MG63 (cell line): ENCODE data around the gene CACNG7. TPM values are rescaled to one million over a fixed set of nuclear protein-coding genes. Genes with fewer than 3 reads are reported as not detected.
A peak's percentile ranks its signal among the peaks of the same experiment; 100 is the strongest.

Experiments used
- DNase-seq: peaks from one replicate; pipeline ENCODE4 v3.0.0-alpha.2; 2020
- H3K27me3 ChIP-seq: fragments of 250-450 bp; sonication (Bioruptor Pico); 2 replicates; pipeline ENCODE4 v1.5.1; 2020; ENCODE audit warnings: mild to moderate bottlenecking, moderate library complexity
- H3K36me3 ChIP-seq: fragments of 250-450 bp; sonication (Bioruptor Pico); 2 replicates; pipeline ENCODE4 v1.5.1; 2020; ENCODE audit warnings: mild to moderate bottlenecking, moderate library complexity
- H3K4me3 ChIP-seq: fragments of 250-450 bp; sonication (Bioruptor Pico); 2 replicates; pipeline ENCODE4 v1.5.1; 2020; ENCODE audit warnings: mild to moderate bottlenecking, moderate library complexity
- H3K9me3 ChIP-seq: fragments of 250-450 bp; sonication (Bioruptor Pico); 2 replicates; pipeline ENCODE4 v1.5.1; 2020; ENCODE audit warnings: mild to moderate bottlenecking, moderate library complexity
- total RNA-seq: library from RNA; depleted of rRNA; stranded (reverse); fragments of >200 nt; shearing (Covaris generic); gene quantifications from 2 replicates; pipeline ENCODE4 v1.2.3, GENCODE V29; 2014; ENCODE audit warnings: low replicate concordance

The CACNG7 gene
- total RNA-seq, 1 experiment from 2014 or later: not detected

DNA sequence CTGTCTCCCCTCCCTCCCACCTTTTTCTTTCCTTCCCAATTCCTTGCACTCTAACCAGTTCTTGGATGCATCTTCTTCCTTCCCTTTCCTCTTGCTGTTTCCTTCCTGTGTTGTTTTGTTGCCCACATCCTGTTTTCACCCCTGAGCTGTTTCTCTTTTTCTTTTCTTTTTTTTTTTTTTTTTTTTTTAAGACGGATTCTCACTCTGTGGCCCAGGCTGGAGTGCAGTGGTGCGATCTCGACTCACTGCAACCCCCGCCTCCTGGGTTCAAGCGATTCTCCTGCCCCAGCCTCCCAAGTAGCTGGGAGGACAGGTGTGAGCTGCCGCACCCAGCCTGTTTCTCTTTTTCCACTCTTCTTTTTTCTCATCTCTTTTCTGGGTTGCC lies 34.5 kb upstream of the CACNG7 start:
- H3K9me3 ChIP-seq: no peaks in the 10 kb centered on the region
- no peak for DNase-seq
- no peak overlapping the region for H3K4me3 ChIP-seq
- peaks cover 3% of the 10 kb centered on the region for H3K27me3 ChIP-seq
- peaks cover 52% of the 10 kb centered on the region for H3K36me3 ChIP-seq

DNA sequence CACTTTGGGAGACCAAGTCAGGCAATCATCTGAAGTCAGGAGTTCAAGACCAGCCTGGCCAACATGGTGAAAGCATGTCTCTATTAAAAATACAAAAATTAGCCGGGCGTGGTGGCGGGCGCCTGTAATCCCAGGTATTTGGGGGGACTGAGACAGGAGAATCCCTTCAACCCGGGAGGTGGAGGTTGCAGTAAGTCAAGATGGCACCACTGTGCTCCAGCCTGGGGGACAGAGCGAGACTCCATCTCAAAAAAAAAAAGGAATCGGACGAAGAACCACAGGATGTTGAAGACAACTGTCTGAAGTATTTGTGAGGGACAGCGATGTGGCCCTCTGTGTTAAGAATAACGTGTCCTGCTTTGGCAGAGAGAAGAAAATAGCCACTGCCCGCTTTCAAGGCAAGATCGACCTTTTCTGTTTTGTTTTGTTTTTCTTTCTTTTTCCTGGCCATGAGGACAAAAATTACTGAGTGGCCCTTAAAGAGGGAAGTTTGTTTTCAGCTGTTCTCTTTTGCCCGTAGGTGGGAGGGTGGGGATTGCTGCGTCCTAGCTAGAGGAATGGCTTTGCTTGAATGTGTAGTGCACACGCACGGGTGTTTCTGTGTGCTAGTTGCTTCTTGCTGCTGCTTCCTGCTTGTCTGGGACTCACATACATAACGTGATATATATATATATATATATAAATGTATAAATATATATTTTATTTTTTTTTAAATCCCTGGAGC lies 33.3 kb upstream of the CACNG7 start:
- Histone ChIP-seq H3K36me3 (peaks cover 47% of the 10 kb centered on the region), H3K27me3 (peaks cover 7% of the 10 kb centered on the region), H3K4me3 (no peak overlapping the region), H3K9me3 (no peaks in the 10 kb centered on the region)
- no peak for DNase-seq

DNA sequence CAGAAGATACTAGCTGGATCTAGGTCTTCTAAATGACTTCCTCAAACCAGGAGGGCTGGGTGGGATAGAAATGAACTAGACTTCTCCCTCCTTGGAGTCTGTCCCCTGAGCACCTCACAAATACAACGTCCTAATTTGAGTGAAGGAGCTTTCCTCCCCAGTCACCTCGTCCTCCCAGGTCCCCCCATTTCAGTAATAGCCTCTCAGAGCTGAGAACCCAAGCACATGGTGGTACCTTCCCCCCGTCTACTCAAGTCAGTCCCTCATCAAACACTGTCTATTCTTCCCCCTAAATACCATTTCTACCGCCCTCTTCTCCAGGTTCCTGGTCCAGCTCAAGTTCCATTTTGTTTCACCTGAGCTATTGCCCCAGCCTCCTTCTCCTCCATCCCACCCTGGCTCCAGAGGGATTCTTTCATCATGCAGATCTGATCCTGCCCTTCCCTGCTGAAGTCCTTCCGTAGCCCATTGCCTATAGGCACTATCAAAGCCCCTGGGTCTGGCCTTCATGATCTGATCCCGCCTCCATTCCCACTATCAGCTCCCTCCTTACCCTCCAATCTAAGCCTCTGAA lies 32.3 kb upstream of the CACNG7 start:
- Histone ChIP-seq H3K4me3 (no peak overlapping the region), H3K36me3 (peaks cover 38% of the 10 kb centered on the region), H3K9me3 (no peaks in the 10 kb centered on the region), H3K27me3 (peaks cover 15% of the 10 kb centered on the region)
- DNase-seq: no peak

DNA sequence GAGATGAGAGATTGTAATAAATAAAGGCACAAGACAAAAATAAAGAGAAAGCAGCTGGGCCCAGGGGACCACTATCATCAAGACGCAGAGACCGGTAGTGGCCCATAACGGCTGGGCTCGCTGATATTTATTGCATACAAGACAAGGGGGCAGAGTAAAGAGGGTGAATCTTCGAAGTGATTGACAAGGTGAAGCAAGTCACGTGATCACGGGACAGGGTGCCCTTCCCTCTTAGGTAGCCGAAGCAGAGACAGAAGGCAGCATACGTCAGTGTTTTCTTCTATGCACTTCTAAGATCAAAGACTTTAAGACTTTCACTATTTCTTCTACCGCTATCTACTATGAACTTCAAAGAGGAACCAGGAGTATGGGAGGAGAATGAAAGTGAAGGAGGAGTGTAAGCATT lies 31.7 kb upstream of the CACNG7 start:
- H3K9me3 ChIP-seq: no peaks in the 10 kb centered on the region
- no peak for DNase-seq
- H3K27me3 ChIP-seq: peaks cover 22% of the 10 kb centered on the region
- no peak overlapping the region for H3K4me3 ChIP-seq
- peaks cover 33% of the 10 kb centered on the region for H3K36me3 ChIP-seq

DNA sequence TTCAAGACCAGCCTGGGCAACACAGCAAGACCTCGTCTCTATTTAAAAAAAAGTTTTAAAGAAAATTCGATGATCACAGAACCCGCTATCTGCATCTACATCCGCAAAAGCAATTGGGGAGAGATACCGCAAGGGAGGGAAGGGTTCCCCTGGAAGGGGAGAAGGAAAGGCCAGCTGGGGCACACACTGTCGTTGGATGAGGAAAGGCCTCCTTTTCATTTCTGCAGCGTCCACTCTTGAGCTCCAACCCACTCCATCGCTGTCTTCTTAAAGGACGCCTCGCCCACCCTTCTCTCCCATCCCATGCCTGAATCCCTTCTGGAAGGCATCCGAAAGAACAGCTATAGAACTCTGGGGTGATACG lies 30.3 kb upstream of the CACNG7 start:
- DNase-seq: no peak
- H3K9me3 ChIP-seq: no peaks in the 10 kb centered on the region
- peak overlapping the region; percentile 48 for H3K4me3 ChIP-seq
- H3K27me3 ChIP-seq: peaks cover 33% of the 10 kb centered on the region
- peaks cover 21% of the 10 kb centered on the region for H3K36me3 ChIP-seq

DNA sequence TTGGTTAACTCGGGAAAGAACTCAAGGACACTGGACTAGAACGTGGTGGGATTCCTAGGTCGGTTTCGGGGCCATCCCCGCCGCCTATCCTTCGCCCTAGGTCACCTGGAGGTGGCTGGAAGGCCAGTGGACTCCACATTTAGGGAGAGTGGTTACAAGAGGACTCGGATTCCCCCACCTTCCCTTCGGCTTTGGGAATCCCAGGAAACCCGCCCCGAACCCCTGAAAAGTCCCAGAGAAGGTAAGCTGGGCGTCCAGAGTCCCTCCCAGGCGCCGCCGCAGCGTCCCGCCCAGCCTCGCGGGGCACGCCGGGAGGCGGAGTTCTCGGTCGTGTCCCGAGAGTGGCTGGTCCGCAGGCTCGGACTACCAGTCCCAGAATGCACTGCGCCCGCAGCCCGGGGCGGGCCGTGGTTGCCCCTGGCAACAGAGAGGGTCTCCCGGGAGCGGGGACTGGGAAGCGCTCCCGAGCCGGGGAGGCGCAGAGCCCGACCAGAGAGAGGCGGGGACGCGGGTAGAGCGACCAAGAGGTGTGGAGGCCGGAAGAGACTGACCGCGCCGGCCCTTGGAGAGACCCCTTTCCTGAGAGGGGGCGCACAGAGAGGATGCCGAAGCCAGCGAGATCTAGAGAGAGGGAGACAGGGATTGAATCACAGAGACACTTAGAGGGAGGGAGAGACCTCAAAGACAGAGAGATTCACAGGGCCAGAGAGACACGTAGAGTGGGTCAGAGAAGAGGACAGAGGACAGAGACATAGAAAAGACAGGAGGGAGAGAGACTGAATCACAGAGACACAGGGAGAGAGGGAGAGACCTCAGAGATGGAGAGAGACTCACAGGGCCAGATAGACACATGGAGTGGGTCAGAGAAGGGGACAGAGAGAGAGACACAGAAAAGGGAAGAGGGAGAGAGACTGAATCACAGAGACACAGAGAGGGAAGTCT lies 29.7 kb upstream of the CACNG7 start:
- H3K27me3 ChIP-seq: peaks cover 39% of the 10 kb centered on the region
- H3K9me3 ChIP-seq: no peaks in the 10 kb centered on the region
- peak overlapping the region; percentile 48 for H3K4me3 ChIP-seq
- peaks cover 14% of the 10 kb centered on the region for H3K36me3 ChIP-seq
- DNase-seq: peak; percentile 88

DNA sequence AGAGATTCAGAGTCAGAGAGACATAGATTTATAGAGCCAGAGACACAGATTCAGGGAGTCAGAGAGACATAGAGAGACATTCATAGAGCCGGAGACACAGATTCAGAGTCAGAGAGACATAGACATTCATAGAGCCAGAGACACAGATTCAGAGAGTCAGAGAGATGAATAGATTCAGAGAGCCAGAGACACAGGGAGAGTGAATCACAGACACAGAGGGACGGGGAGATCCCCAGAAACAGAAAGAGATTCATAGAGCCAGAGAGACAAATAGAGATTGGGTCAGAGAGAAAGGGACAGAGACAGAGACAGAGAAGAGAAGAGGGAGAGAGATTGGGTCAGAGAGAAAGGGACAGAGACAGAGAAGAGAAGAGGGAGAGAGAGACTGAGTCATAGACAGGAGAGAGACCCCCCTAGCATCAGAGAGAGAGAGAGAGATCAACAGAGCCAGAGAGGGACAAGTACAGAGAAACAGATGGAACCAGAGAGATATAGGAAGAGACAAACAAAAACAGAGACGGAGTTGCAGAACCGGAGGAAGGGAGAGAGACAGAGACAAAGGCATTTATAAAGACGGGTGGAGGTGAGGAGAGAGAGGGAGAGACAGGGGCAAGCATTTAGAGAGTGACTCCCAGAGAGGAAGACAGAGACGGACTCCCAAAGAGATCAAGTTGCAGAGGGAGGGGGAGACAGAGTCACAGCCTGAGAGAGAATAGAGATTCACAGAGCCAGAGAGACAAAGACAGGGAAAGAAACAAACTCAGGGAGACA lies 28.2 kb upstream of the CACNG7 start:
- H3K9me3 ChIP-seq: no peaks in the 10 kb centered on the region
- peaks cover 7% of the 10 kb centered on the region for H3K36me3 ChIP-seq
- H3K27me3 ChIP-seq: peaks cover 53% of the 10 kb centered on the region
- H3K4me3 ChIP-seq: peak overlapping the region; percentile 24; the same call in 1 of the 2 replicates
- DNase-seq: no peak

DNA sequence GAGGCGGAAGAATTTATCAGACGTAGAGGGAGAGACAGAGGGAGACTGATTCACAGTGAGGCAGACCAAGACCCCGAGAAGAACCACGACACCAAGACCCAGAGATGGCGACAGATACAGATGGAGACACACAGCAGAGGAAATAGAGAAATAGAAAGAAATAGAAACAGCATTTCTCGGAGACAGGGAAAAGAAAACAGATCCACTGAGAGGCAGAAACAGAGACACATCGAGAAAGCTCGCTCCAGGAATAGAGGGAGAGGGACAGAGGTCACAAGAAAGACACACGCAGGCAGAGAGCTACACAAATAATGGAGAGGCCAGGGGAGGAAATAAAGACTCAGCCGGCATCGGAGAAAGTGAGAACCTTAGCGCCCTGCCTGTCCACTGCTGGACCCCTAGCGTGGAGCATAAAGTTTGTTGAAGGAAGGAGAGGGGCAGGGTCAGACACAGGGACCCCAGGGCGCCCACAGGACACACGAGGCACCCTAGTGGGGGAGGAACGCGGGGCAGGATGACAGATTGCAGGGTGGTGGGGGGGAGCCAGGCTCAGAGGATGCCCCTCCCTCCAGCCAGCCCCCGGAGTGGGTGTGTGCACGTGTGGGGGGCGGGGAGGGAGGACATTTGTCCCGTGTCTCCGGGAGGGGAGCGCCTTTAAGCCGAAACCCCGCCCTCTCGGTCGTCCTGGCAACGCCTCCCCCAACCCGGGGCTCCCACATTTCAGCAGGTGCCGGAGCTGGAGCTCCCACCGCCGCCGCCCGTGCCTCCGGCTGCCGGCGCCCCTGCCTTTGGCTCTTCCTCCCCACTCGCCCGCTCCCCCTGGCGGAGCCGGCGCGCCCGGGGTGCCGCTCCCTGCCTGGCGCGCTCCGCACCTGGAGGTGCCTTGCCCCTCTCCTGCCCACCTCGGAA lies 27.3 kb upstream of the CACNG7 start, which contains the start of gene PRKCG:
PRKCG (plus strand) TSS at position 716 of the 909 bp plus-strand sequence. CDS start 298 bp downstream, outside the sequence.
- Histone ChIP-seq H3K9me3 (no peaks in the 10 kb centered on the region), H3K27me3 (peaks cover 56% of the 10 kb centered on the region), H3K4me3 (peak within 1 kb of the TSS; percentile 24), H3K36me3 (peaks cover under 1% of the 10 kb centered on the region)
- no peak for DNase-seq

DNA sequence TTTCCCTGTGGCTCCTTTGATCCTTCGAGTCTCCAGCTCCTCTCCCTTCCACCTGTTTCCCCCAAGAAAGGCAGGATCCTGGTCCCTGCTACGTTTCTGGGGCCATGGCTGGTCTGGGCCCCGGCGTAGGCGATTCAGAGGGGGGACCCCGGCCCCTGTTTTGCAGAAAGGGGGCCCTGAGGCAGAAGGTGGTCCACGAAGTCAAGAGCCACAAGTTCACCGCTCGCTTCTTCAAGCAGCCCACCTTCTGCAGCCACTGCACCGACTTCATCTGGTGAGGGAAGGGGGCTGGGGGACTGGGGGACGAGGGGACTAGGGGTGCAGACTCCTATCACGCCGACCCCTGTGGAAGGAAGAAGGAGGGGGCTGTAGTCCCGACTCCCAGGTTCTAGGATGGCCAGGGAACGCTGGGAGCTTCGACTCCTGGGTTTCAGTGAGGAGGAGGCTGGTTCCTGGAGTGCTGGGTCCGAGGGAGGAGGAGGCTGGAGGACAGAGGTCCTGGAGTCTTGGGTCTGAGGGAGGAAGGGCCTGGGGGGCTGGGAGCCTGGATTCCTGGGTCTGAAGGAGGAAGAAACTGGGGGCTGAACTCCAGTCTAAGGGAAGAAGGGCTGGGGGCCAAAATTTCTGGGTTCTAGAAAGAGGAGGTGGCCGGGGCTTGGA lies 26.6 kb upstream of the CACNG7 start:
- H3K27me3 ChIP-seq: peaks cover 56% of the 10 kb centered on the region
- no peak for DNase-seq
- H3K4me3 ChIP-seq: peak overlapping the region; percentile 24; the same call in 1 of the 2 replicates
- no peaks in the 10 kb centered on the region for H3K9me3 ChIP-seq
- no peaks in the 10 kb centered on the region for H3K36me3 ChIP-seq

DNA sequence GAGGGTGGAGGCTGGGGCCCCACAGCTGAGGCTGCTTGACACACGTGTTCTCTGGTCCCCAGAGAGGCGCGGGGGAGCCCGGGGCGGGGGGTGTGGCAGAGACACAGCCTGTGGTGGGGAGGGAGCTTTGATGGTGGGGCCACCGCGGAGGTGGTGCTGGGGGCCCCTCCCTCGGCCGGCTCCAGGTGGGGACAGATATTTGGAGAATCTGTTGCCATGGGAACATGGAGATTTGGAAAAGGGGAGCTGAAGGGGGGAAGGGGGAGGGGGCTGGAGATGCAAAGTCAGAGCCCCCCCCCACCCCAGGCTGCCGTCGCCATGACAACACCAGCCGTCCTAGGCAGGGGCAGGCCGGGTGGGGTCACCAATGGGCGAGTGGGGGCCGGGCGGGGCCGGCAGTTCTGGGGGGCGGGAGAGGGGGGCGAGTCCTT lies 25.8 kb upstream of the CACNG7 start:
- DNase-seq: no peak
- H3K4me3 ChIP-seq: no peak overlapping the region
- H3K36me3 ChIP-seq: no peaks in the 10 kb centered on the region
- peaks cover 56% of the 10 kb centered on the region for H3K27me3 ChIP-seq
- no peaks in the 10 kb centered on the region for H3K9me3 ChIP-seq

DNA sequence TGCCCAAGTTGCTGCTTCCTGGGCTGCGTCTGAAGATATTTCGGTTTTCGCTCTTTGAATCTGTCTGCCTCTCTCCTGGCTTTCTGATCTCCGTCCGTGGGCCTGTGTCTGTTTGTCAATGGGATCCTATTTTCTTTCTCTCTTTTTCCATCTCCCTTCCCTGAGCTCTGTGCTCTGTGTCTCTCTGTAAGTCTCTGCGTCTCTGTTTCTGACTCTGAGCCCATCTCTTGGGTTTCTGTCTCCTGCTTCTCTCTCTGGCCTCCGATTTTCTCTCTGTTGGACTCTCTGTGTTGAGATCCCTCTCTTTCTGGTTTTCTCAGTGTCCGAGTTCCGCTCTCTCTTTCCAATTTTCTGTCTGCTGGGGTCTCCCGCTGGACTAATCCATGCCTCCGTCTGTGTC lies 25.3 kb upstream of the CACNG7 start:
- no peak for DNase-seq
- H3K36me3 ChIP-seq: no peaks in the 10 kb centered on the region
- H3K4me3 ChIP-seq: no peak overlapping the region
- H3K27me3 ChIP-seq: peaks cover 56% of the 10 kb centered on the region
- no peaks in the 10 kb centered on the region for H3K9me3 ChIP-seq

DNA sequence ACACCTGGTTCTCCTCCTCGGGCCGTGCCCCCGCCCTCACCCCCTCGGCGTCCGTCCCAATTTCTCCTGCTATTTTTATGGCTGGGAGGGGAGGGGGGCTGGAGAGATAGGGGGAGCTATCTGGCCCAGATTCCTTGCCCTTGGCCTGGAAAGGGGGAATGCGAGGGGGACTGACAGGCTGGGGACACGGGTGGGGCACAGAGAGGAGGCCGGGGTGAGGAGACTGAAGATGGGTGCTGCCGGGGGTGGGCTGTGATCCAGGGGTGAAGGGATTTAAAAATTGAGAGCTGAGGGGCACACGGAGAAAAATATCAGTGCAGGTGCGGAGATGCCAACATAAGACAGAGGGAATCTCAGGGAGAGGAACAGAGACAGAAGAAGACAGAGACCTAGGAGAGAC lies 24.8 kb upstream of the CACNG7 start:
- no peaks in the 10 kb centered on the region for H3K9me3 ChIP-seq
- H3K27me3 ChIP-seq: peaks cover 56% of the 10 kb centered on the region
- H3K36me3 ChIP-seq: no peaks in the 10 kb centered on the region
- no peak overlapping the region for H3K4me3 ChIP-seq
- DNase-seq: no peak

DNA sequence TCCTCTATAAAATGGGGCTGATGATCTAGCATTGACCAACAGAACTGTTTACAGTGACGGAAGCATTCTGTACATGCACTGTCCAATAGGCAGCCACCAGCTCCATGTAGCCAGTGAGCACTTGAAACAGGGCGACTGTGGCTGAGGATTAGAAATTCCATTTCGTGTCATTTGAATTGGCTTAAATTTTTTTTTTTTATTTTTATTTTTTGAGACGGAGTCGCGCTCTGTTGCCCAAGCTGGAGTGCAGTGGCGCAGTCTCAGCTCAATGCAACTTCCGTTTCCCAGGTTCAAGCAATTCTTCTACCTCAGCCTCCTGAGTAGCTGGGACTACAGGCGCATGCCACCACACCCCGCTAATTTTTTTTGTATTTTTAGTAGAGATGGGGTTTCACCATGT lies 24.0 kb upstream of the CACNG7 start:
- no peaks in the 10 kb centered on the region for H3K9me3 ChIP-seq
- no peak for DNase-seq
- H3K4me3 ChIP-seq: no peak overlapping the region
- no peaks in the 10 kb centered on the region for H3K36me3 ChIP-seq
- peaks cover 49% of the 10 kb centered on the region for H3K27me3 ChIP-seq

DNA sequence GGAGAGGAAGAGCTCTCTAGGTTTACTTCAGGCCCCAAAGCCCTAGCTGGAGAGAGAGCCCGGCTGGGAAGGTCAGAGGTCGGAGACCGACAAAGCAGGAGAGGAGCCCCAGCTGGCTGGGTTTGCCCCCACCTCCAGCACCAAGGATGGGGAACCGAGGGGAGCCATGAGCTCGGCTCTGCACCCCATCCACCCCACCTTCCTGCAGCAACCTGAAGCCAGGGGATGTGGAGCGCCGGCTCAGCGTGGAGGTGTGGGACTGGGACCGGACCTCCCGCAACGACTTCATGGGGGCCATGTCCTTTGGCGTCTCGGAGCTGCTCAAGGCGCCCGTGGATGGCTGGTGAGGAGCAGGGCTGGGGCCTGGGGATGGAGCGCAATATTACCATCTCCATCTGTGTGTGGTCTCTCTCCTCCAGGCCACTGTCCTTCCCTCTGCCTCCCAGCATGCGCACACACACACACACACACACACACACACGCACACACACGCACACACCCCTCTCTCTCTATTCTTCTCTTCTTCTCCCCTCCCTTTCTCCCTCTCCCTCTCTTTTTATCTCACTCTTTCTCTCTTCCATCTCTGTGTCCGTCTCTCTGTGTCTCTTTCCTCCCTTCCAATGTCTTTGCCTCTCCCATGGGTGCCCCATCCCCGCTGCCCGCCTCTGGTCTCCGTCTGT lies 16.6 kb upstream of the CACNG7 start:
- H3K27me3 ChIP-seq: peaks cover 40% of the 10 kb centered on the region
- no peaks in the 10 kb centered on the region for H3K36me3 ChIP-seq
- DNase-seq: no peak
- H3K9me3 ChIP-seq: no peaks in the 10 kb centered on the region
- H3K4me3 ChIP-seq: no peak overlapping the region

DNA sequence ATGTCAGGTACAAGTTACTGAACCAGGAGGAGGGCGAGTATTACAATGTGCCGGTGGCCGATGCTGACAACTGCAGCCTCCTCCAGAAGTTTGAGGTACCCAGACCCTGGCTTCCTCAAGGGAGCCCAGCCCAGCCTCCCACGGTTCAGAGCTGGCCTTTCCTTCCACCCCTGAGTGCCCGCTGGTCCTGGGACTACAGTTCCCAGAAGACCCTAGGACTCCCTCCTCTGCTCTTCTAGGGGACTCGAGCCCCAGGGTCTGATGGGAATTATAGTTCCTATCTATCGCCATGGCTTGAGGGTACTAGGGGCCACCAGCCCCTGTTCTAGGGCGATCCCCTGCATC lies 16.1 kb upstream of the CACNG7 start:
- peaks cover 43% of the 10 kb centered on the region for H3K27me3 ChIP-seq
- H3K9me3 ChIP-seq: no peaks in the 10 kb centered on the region
- no peak overlapping the region for H3K4me3 ChIP-seq
- no peak for DNase-seq
- no peaks in the 10 kb centered on the region for H3K36me3 ChIP-seq
